ENCODE measurements around the gene SEC22B.
"Not testable (repeated sequence)": the region's sequence is repeated elsewhere in the genome, so short reads cannot be mapped to it uniquely, and the experiment has no call there.

Gene SEC22B

GRCh38 chr1:120109180-120109579 lies 67.1 kb downstream of the SEC22B start:
- not testable (repeated sequence) for H3K27me3 Mint-ChIP-seq (ENCODE audit: low read depth, poor library complexity); H3K4me1 Mint-ChIP-seq; H3K27ac Mint-ChIP-seq; H3K4me3 Mint-ChIP-seq; H3K9me3 Mint-ChIP-seq; DNase-seq; H3K36me3 Mint-ChIP-seq (ENCODE audit: low read depth)

- not testable (repeated sequence) for H3K4me3 Mint-ChIP-seq; H3K4me1 Mint-ChIP-seq; H3K27ac Mint-ChIP-seq; DNase-seq; H3K27me3 Mint-ChIP-seq (ENCODE audit: low read depth, poor library complexity); H3K36me3 Mint-ChIP-seq (ENCODE audit: low read depth); H3K9me3 Mint-ChIP-seq
These were observed 71.0 kb downstream of the SEC22B start for GRCh38 chr1:120105288-120105687.

DNA sequence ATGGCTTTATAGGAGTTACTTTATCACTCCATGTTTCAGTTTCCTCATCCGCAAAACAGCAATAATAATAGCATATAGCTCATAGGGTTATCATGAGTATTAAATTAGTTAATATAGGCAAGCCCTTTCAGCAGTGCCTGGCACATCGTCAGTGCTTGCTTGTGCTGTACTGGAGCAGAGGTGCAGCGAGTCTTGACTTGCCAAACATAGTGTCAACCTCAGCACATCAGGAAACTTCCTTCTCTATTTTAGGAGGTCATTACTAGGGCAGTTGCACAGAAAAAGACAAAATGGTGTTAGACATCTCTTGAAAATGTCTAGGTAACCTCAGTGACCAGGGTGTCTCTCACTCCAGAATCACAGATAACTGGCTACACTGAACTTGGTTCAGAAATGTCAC lies 72.6 kb downstream of the SEC22B start:
- not testable (repeated sequence) for DNase-seq; H3K9me3 Mint-ChIP-seq; H3K4me3 Mint-ChIP-seq; H3K27ac Mint-ChIP-seq; H3K27me3 Mint-ChIP-seq (ENCODE audit: low read depth, poor library complexity); H3K36me3 Mint-ChIP-seq (ENCODE audit: low read depth); H3K4me1 Mint-ChIP-seq

- not testable (repeated sequence) for H3K4me3 Mint-ChIP-seq; H3K27me3 Mint-ChIP-seq (ENCODE audit: low read depth, poor library complexity); DNase-seq; H3K9me3 Mint-ChIP-seq; H3K4me1 Mint-ChIP-seq; H3K36me3 Mint-ChIP-seq (ENCODE audit: low read depth); H3K27ac Mint-ChIP-seq
These were observed 74.7 kb downstream of the SEC22B start for GRCh38 chr1:120101593-120101992.
